ENCODE measurements around the gene MAPK4. TPM values are rescaled to one million over a fixed set of nuclear protein-coding genes. Genes with fewer than 3 reads are reported as not detected.
"Not testable (repeated sequence)": the region's sequence is repeated elsewhere in the genome, so short reads cannot be mapped to it uniquely, and the experiment has no call there.

The MAPK4 gene
- polyA plus RNA-seq, 4 donors = 8.2 to 10.2 (median 8.4) TPM

GRCh38 chr18:50747849-50748242, 188.0 kb downstream of the MAPK4 start:
- DNase-seq (ENCODE audit: low read depth in 4 of 4, low spot score in 2 of 4) = no peak

GRCh38 chr18:50748243-50749229, 188.6 kb downstream of the MAPK4 start:
- DNase-seq (ENCODE audit: low read depth in 4 of 4, low spot score in 2 of 4) = peak in 1 of 4 donors; percentile 34

GRCh38 chr18:50749421-50749820, 189.5 kb downstream of the MAPK4 start:
- no peak for DNase-seq (ENCODE audit: low read depth in 4 of 4, low spot score in 2 of 4)

- DNase-seq (ENCODE audit: low read depth in 4 of 4, low spot score in 2 of 4) = no peak
These were observed 190.1 kb downstream of the MAPK4 start for GRCh38 chr18:50749945-50750344.

GRCh38 chr18:50750546-50750945, 190.7 kb downstream of the MAPK4 start:
- DNase-seq (ENCODE audit: low read depth in 4 of 4, low spot score in 2 of 4) = no peak

- no peak for DNase-seq (ENCODE audit: low read depth in 4 of 4, low spot score in 2 of 4)
These were observed 191.6 kb downstream of the MAPK4 start for GRCh38 chr18:50751490-50751889.

GRCh38 chr18:50751947-50752346, 192.1 kb downstream of the MAPK4 start:
- no peak for DNase-seq (ENCODE audit: low read depth in 4 of 4, low spot score in 2 of 4)

- no peak for DNase-seq (ENCODE audit: low read depth in 4 of 4, low spot score in 2 of 4)
These were observed 193.4 kb downstream of the MAPK4 start for GRCh38 chr18:50753311-50753710.

- no peak for DNase-seq (ENCODE audit: low read depth in 4 of 4, low spot score in 2 of 4)
These were observed 194.4 kb downstream of the MAPK4 start for GRCh38 chr18:50754297-50754696.

GRCh38 chr18:50757358-50757757, 197.5 kb downstream of the MAPK4 start:
- DNase-seq (ENCODE audit: low read depth in 4 of 4, low spot score in 2 of 4) = no peak

GRCh38 chr18:50769463-50769862, 209.6 kb downstream of the MAPK4 start:
- no peak for DNase-seq (ENCODE audit: low read depth in 4 of 4, low spot score in 2 of 4)

GRCh38 chr18:50775207-50775606, 215.3 kb downstream of the MAPK4 start:
- no peak for DNase-seq (ENCODE audit: low read depth in 4 of 4, low spot score in 2 of 4)

GRCh38 chr18:50775726-50776125, 215.8 kb downstream of the MAPK4 start:
- no peak for DNase-seq (ENCODE audit: low read depth in 4 of 4, low spot score in 2 of 4)

- no peak for DNase-seq (ENCODE audit: low read depth in 4 of 4, low spot score in 2 of 4)
These were observed 216.5 kb downstream of the MAPK4 start for GRCh38 chr18:50776383-50776782.

- DNase-seq (ENCODE audit: low read depth in 4 of 4, low spot score in 2 of 4) = not testable (repeated sequence)
These were observed 219.1 kb downstream of the MAPK4 start for GRCh38 chr18:50779021-50779420.

Other genes starting within 250 kb of the MAPK4 start
- gene SKA1, start 185.0 kb upstream of the MAPK4 start, polyA plus RNA-seq (ENCODE audit: insufficient read length in 4 of 4) = 1 to 10 TPM; 5.7 to 7.6 (median 5.9) TPM

All from left renal cortex interstitium (tissue), 4 donors.